ENCODE measurements around the gene SOCS2. TPM values are rescaled to one million over a fixed set of nuclear protein-coding genes. Genes with fewer than 3 reads are reported as not detected.

Gene SOCS2
- total and polyA plus RNA-seq, 10 of the 15 experiments (the other 5 are each of a cell fraction or from before 2014, with no cell fraction given), result 2.6 to 12.0 (median 7.2) TPM

DNA sequence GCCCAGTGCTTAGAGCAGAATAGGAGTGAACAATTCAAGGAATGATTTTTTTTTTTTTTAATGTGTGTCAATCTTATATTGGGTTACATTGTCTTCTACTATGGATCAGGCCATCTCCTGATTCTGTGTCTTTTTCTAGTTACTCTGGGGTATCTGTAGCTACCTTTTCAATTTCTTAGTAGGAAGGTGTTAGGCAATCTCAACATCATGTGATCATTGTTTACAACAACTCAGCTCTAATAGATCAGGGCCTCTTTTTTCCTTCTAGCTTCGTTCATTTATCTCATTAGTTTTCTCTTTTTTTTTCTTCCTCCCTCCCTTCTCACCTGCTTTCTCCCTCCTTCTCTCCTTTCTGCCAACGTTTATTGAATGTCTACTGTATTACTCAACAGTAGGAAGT, 8.9 kb downstream of the SOCS2 start:
- ChIA-PET RAD21 (ENCODE audit: unreplicated experiment) (no interaction called here), POLR2A (no interaction called here), SMC1A (ENCODE audit: uncharacterized antibody, unreplicated experiment) (interaction anchor here (1.0 kb wide), 1 partner anchor 396 kb away, joined by 3 read pairs; no protein-coding TSS in a partner anchor), CTCF (interaction anchor here (0.6 to 1.4 kb wide), 3 partner anchors 14 to 521 kb away, joined by 3 to 5 read pairs (median 3); no protein-coding TSS in a partner anchor)
- DNase-seq (ENCODE audit: low read depth, low spot score) (no peak), FAIRE-seq (no peak), ATAC-seq (no peak)
- H3K4me2 ChIP-seq (ENCODE audit: control insufficient read depth, insufficient read depth), result no peak overlapping the region
- no peak overlapping the region for H3K4me3 ChIP-seq
- 0% methylated on average over 1 of the region's 2 CpGs for WGBS (ENCODE audit: insufficient coverage, insufficient replicate concordance, low lambda C conversion rate, missing lambda C conversion rate)
- no peaks in the 10 kb centered on the region for H3K36me3 ChIP-seq (ENCODE audit: control insufficient read depth in 2 of 2, insufficient read depth in 2 of 2, low read length in 1 of 2)
- in situ Hi-C loops (cut with MboI) (no loop called here), intact Hi-C loops (cut with micrococcal nuclease; ENCODE audit: unreplicated experiment) (no loop called here)
- no peaks in the 10 kb centered on the region; a peak in 1 of 4 replicates for H3K27me3 ChIP-seq (replicated peaks in 1 of 2; ENCODE audit: control insufficient read depth in 2 of 2, insufficient read depth in 2 of 2, low read length in 1 of 2)
- no peaks in the 10 kb centered on the region for H3K9me3 ChIP-seq (replicated peaks; ENCODE audit: control insufficient read depth, insufficient read depth, low read length)
- H4K20me1 ChIP-seq (ENCODE audit: control insufficient read depth, insufficient read depth), result no peaks in the 10 kb centered on the region
- TF ChIP-seq, protein P1, sequence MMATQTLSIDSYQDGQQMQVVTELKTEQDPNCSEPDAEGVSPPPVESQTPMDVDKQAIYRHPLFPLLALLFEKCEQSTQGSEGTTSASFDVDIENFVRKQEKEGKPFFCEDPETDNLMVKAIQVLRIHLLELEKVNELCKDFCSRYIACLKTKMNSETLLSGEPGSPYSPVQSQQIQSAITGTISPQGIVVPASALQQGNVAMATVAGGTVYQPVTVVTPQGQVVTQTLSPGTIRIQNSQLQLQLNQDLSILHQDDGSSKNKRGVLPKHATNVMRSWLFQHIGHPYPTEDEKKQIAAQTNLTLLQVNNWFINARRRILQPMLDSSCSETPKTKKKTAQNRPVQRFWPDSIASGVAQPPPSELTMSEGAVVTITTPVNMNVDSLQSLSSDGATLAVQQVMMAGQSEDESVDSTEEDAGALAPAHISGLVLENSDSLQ (IDR thresholded peaks at IDR 0.05), result no peak
- no peak for TF ChIP-seq KAT2A (conservative IDR thresholded peaks at IDR 0.05; ENCODE audit: control insufficient read depth, low read depth, low read length)
- no peak overlapping the region for H3K27ac ChIP-seq (ENCODE audit: control insufficient read depth, insufficient read depth)
- H2AFZ ChIP-seq (ENCODE audit: control insufficient read depth, low read depth, low read length), result no peak overlapping the region
- no peak overlapping the region for H3K9ac ChIP-seq (ENCODE audit: control insufficient read depth, insufficient read depth, low read length)
- no peaks in the 10 kb centered on the region for H3K79me2 ChIP-seq (ENCODE audit: control insufficient read depth, insufficient read depth, low read length)
- no peaks in the 10 kb centered on the region for H3K4me1 ChIP-seq (ENCODE audit: control insufficient read depth, insufficient read depth, low read length)
- BruUV-seq (replicated peaks), result no TSS peak

DNA sequence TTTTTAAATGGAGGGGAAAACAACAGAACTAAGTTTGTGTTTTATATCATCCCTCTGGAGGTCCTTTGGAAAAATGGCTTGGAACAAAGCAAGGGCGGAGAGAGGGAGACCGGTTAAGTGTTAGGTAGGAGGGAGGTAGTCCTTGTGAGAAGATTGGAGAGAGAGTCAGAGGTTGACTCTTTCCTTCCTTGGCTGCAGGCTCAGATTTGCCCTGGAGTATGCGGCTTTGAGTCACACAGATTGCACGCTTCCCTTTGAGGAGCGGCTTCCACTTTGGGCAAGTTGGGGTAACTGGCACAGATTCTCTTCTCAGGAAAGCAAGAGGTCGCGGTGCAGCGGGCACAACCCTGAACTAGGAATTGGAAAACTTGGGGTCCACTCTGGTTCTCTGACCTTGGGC, 9.9 kb downstream of the SOCS2 start:
- no peak overlapping the region for H3K4me2 ChIP-seq (ENCODE audit: control insufficient read depth, insufficient read depth)
- in situ Hi-C loops (cut with MboI), result no loop called here
- DNase-seq (ENCODE audit: low read depth, low spot score), result no peak
- H3K9me3 ChIP-seq (replicated peaks; ENCODE audit: control insufficient read depth, insufficient read depth, low read length), result no peaks in the 10 kb centered on the region
- CTCF ChIA-PET, result no interaction called here
- BruUV-seq (replicated peaks), result no TSS peak
- H3K9ac ChIP-seq (ENCODE audit: control insufficient read depth, insufficient read depth, low read length), result no peak overlapping the region
- no peak for ATAC-seq
- no peak overlapping the region for H2AFZ ChIP-seq (ENCODE audit: control insufficient read depth, low read depth, low read length)
- intact Hi-C loops (cut with micrococcal nuclease; ENCODE audit: unreplicated experiment), result no loop called here
- H3K36me3 ChIP-seq (ENCODE audit: control insufficient read depth in 2 of 2, insufficient read depth in 2 of 2, low read length in 1 of 2), result no peaks in the 10 kb centered on the region
- 80% methylated on average over 8 of the region's 8 CpGs for WGBS (ENCODE audit: insufficient coverage, insufficient replicate concordance, low lambda C conversion rate, missing lambda C conversion rate)
- TF ChIP-seq MYC (IDR thresholded peaks at IDR 0.05; ENCODE audit: insufficient read depth, insufficient read length, insufficient replicate concordance, low read length, severe bottlenecking) (no peak), YY1 (IDR thresholded peaks at IDR 0.05; ENCODE audit: low read depth, low read length) (no peak), NR2C1 (IDR thresholded peaks at IDR 0.05) (no peak), LARP7 (IDR thresholded peaks at IDR 0.05) (no peak), ATF7 (IDR thresholded peaks at IDR 0.05; ENCODE audit: low read depth) (no peak), TBL1XR1 (IDR thresholded peaks at IDR 0.05; ENCODE audit: low read depth, low read length) (no peak), ESRRA (IDR thresholded peaks at IDR 0.05; ENCODE audit: low read length) (no peak), DPF2 (IDR thresholded peaks at IDR 0.05) (no peak), GATAD2B (conservative IDR thresholded peaks at IDR 0.05; ENCODE audit: low read depth) (no peak), NFYA (IDR thresholded peaks at IDR 0.05; ENCODE audit: borderline replicate concordance, low read depth, low read length) (no peak), KDM1A (IDR thresholded peaks at IDR 0.05; ENCODE audit: borderline replicate concordance) (no peak)
- POLR2A ChIA-PET, result no interaction called here
- RAD21 ChIA-PET (ENCODE audit: unreplicated experiment), result no interaction called here
- no peaks in the 10 kb centered on the region for H4K20me1 ChIP-seq (ENCODE audit: control insufficient read depth, insufficient read depth)
- H3K27ac ChIP-seq (ENCODE audit: control insufficient read depth, insufficient read depth), result no peak overlapping the region
- H3K27me3 ChIP-seq (replicated peaks in 1 of 2; ENCODE audit: control insufficient read depth in 2 of 2, insufficient read depth in 2 of 2, low read length in 1 of 2), result no peaks in the 10 kb centered on the region; a peak in 1 of 4 replicates
- no peak for FAIRE-seq
- no peaks in the 10 kb centered on the region for H3K79me2 ChIP-seq (ENCODE audit: control insufficient read depth, insufficient read depth, low read length)
- H3K4me3 ChIP-seq, result no peak overlapping the region
- H3K4me1 ChIP-seq (ENCODE audit: control insufficient read depth, insufficient read depth, low read length), result no peaks in the 10 kb centered on the region
- SMC1A ChIA-PET (ENCODE audit: uncharacterized antibody, unreplicated experiment), result interaction anchor here (1.4 to 1.6 kb wide), 2 partner anchors 8 to 13 kb away, joined by 5 to 8 read pairs; no protein-coding TSS in a partner anchor

Data from GM12878 (cell line).